ENCODE results near the gene INTS14. TPM values are rescaled to one million over a fixed set of nuclear protein-coding genes. Genes with fewer than 3 reads are reported as not detected.

The INTS14 gene
- total and polyA plus RNA-seq, 2 of the 8 experiments (the other 6 are each of a cell fraction or from before 2014, with no cell fraction given) = 33.1 to 33.7 TPM

- TF ChIP-seq CHD7 (IDR thresholded peaks at IDR 0.05; ENCODE audit: insufficient replicate concordance, low read length) (no peak), CBX8 (IDR thresholded peaks at IDR 0.05; ENCODE audit: borderline replicate concordance, low read depth, low read length) (no peak), SP2 (IDR thresholded peaks at IDR 0.05; ENCODE audit: low read length) (no peak), SUZ12 (IDR thresholded peaks at IDR 0.05; ENCODE audit: low read length) (no peak)
These were observed 78.2 kb downstream of the INTS14 start (continued) for GRCh38 chr15:65532738-65533051.
